Kidney tubule cell (primary cell): ENCODE measurements around the gene RAP1GAP2.
"Not testable (repeated sequence)": the region's sequence is repeated elsewhere in the genome, so short reads cannot be mapped to it uniquely, and the experiment has no call there.

Experiments
- DNase-seq: peaks from one replicate; pipeline ENCODE4 v3.0.0-alpha.2; 2018; ENCODE audit warnings: low spot score

The RAP1GAP2 gene

GRCh38 chr17:3043737-3044365, 247.6 kb downstream of the RAP1GAP2 start:
- peak; percentile 20 for DNase-seq

- no peak for DNase-seq
Measured at GRCh38 chr17:3046753-3047152, 250.5 kb downstream of the RAP1GAP2 start.

DNA sequence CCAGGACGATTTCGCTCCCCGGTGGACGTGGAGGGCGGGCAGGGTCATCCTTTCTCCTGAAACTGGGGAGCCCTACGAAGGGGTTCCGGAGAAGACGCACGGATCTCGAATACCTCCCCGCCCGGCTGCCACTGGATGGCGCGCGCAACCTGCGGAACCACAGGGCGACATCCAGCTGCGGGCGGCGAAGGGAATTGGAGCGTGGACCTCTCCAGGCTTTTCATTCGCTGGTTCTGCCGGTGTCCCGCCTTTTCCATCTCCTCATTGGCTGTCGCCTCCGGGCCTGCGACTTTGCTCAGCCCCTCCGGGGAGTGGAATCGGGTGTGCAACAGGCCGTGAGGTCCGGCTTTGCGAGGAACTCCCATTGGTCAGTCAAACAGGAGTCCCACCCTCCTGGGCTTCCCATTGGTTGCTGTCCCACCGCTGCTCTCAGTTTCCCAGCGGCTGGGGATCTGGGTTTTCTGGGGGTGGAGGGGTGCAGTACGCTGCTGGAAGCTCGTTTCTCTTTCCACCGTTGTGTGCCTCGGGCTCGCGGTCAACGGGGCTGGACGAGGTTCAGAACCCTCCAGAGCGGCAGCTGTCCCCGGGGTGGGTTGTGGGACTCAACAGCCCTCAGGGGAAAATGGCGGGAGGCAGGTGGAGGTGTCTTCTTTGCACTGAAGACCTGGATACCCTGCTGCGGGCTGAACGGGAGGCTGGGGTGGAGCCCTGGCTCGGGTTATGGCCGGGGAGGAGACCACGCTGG, 252.7 kb downstream of the RAP1GAP2 start:
- peak; percentile 98 for DNase-seq

DNA sequence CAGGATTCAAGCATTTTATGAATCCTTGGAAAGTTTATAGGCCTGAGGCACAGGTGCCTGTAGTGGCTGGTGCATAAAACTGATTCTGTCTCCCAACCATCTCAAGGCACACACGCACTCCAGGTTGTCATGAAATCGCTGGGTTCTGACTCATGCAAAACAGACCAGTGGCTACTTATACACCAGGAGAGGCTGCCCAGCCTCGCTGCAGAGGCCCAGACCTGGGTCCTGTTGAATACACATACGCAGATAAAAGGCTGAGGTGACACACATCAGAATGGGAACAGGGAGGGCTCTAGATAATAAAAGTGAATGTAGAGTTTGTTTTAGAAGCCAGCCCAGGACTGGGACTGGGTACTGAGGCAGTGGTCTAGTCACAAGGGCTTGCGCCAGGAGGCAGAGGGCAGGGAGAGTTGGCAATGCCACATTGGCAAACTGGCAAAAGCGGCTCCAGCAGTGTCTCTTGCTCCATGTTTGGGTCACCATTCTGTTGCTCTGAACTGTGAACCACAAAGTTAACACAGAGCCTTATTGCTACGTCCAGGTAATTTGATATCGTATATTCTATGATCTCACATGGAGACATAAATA, 253.6 kb downstream of the RAP1GAP2 start:
- peak; percentile 64 for DNase-seq

GRCh38 chr17:3054868-3055267, 258.6 kb downstream of the RAP1GAP2 start:
- DNase-seq: not testable (repeated sequence)

DNA sequence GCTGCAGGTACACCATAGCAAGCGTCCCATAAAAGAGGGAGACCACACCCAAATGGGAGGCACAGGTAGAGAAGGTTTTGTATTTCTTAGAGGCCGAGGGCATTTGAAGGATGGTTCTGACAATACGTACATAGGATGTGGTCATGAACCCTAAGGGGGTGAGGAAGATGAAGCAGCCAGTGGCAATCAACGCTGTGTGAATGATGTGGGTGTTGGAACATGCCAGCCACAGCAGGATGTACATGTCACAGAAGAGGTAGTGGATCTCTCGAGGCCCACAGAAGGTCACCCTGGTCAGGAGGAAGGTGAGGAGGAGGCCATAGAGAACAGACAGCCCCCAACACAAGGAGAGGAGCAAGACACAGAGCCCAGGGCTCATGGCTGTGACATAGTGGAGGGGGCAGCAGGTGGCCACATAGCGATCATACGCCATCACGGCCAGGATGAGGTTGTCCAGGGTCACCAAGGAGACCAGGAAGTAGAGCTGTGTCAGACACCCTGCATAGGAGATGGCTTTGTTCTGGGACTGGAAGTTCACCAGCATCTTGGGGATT, 266.7 kb downstream of the RAP1GAP2 start:
- DNase-seq: not testable (repeated sequence)

- not testable (repeated sequence) for DNase-seq
Measured at GRCh38 chr17:3063507-3063906, 267.3 kb downstream of the RAP1GAP2 start, which contains the start of gene OR1D5. TSS of gene OR1D5 (minus strand) at chr17:3063607. CDS start at chr17:3063607, 0 bp downstream.

- DNase-seq: peak; percentile 14
Measured at GRCh38 chr17:3065192-3065591, 269.0 kb downstream of the RAP1GAP2 start.

GRCh38 chr17:3073850-3074249, 277.6 kb downstream of the RAP1GAP2 start:
- DNase-seq: not testable (repeated sequence)
